Keratinocyte (primary cell): Measurements from ENCODE around the gene MUC5B. TPM values are rescaled to one million over a fixed set of nuclear protein-coding genes. Genes with fewer than 3 reads are reported as not detected.

Experiments
- DNase-seq: peaks from one replicate; pipeline ENCODE4 v3.0.0-alpha.2; 2011; ENCODE audit warnings: low read depth, missing footprints, low spot score
- FAIRE-seq: peaks from 2 replicates; lab custom pipeline; 2011; peaks lifted over from hg19 to GRCh38; lab: Jason Lieb, UNC
- H2AFZ ChIP-seq: 2 replicates; pipeline ENCODE4 v1.6.0; 2012; ENCODE audit warnings: low read length, control low read depth, inconsistent platforms; ENCODE audit not compliant: control insufficient read depth
- H3K27ac ChIP-seq: 2 replicates; pipeline ENCODE4 v1.5.1; 2011; ENCODE audit warnings: low read length; ENCODE audit not compliant: control insufficient read depth, insufficient read depth
- H3K27me3 ChIP-seq: 3 replicates; pipeline ENCODE4 v1.6.0; 2011; ENCODE audit warnings: low read length; ENCODE audit not compliant: control insufficient read depth, insufficient read depth; ENCODE audit errors: extremely low read depth
- H3K36me3 ChIP-seq, 2 experiments: 2 replicates in 1 of 2; 3 replicates in 1 of 2; pipeline ENCODE4 v1.5.1; 2011; ENCODE audit warnings: low read length in 2 of 2, mild to moderate bottlenecking in 1 of 2; ENCODE audit not compliant: control insufficient read depth in 2 of 2, insufficient read depth in 2 of 2; ENCODE audit errors: extremely low read depth in 1 of 2
- H3K4me1 ChIP-seq: 3 replicates; pipeline ENCODE4 v1.5.1; 2011; ENCODE audit warnings: low read length; ENCODE audit not compliant: control insufficient read depth, insufficient read depth; ENCODE audit errors: extremely low read depth
- H3K4me2 ChIP-seq: 3 replicates; pipeline ENCODE4 v1.6.0; 2011; ENCODE audit warnings: low read depth, low read length; ENCODE audit not compliant: control insufficient read depth, insufficient read depth; ENCODE audit errors: extremely low read depth
- H3K4me3 ChIP-seq, 3 experiments: fragments of 200-600 bp in 1 of 3; sonication (generic) in 1 of 3; 2 replicates in 2 of 3; 3 replicates in 1 of 3; pipeline ENCODE4 v1.5.1; 2011 to 2016; ENCODE audit warnings: low read length in 3 of 3, mild to moderate bottlenecking in 3 of 3, control low read depth in 2 of 3, inconsistent platforms in 1 of 3, low read depth in 1 of 3, mixed read lengths in 1 of 3, mixed run types in 1 of 3, moderate library complexity in 1 of 3; ENCODE audit not compliant: control insufficient read depth in 2 of 3, insufficient read depth in 2 of 3; ENCODE audit errors: extremely low read depth in 1 of 3
- H3K79me2 ChIP-seq: 2 replicates; pipeline ENCODE4 v1.6.0; 2012; ENCODE audit warnings: low read length; ENCODE audit not compliant: control insufficient read depth, insufficient read depth
- H3K9ac ChIP-seq: 3 replicates; pipeline ENCODE4 v1.6.0; 2011; ENCODE audit warnings: low read length; ENCODE audit not compliant: control insufficient read depth, insufficient read depth; ENCODE audit errors: extremely low read depth
- H3K9me1 ChIP-seq: 3 replicates; pipeline ENCODE4 v1.6.0; 2011; ENCODE audit warnings: low read length; ENCODE audit not compliant: control insufficient read depth, insufficient read depth; ENCODE audit errors: extremely low read depth
- H3K9me3 ChIP-seq: 2 replicates; pipeline ENCODE4 v1.5.1; 2012; ENCODE audit warnings: low read depth, low read length; ENCODE audit not compliant: control insufficient read depth
- H4K20me1 ChIP-seq: 3 replicates; pipeline ENCODE4 v1.6.0; 2011; ENCODE audit warnings: low read length; ENCODE audit not compliant: control insufficient read depth, insufficient read depth; ENCODE audit errors: extremely low read depth
- EZH2 ChIP-seq: IDR thresholded peaks from one replicate; pipeline ENCODE4 v1.6.1; 2012; ENCODE audit warnings: inconsistent platforms, mild to moderate bottlenecking, low read length, moderate library complexity
- dilution Hi-C: fragments of 300-500 bp; cut with MboI; formaldehyde crosslinking; loops from one replicate; pipeline ENCODE4 v1.7.0; 2020; ENCODE audit warnings: low sequenced_read_pairs; ENCODE audit not compliant: extremely low pct_ligation_motif_present
- polyA plus RNA-seq, 5 experiments: library from polyadenylated mRNA; depleted of rRNA in 3 of 5; stranded (reverse) in 3 of 5; stranded (forward) in 1 of 5; unstranded in 1 of 5; fragments of >200 nt; gene quantifications; 1 replicate in 1 of 5; 2 replicates in 3 of 5; 3 replicates in 1 of 5; pipeline versions ENCODE4 v1.2.1 to v1.2.3, GENCODE V29; 2011 to 2012; ENCODE audit warnings: missing spikeins in 2 of 5, low read depth in 1 of 5, low replicate concordance in 1 of 5
- TF ChIP-seq, protein P1 (sequence below), 3 experiments: IDR thresholded peaks in 1 of 3; conservative IDR thresholded peaks in 1 of 3; optimal IDR thresholded peaks in 1 of 3; 2 replicates in 2 of 3; 3 replicates in 1 of 3; pipeline versions ENCODE3 to v1.5.1; 2011; ENCODE audit warnings: low read length in 3 of 3, mild to moderate bottlenecking in 3 of 3, moderate library complexity in 2 of 3, control low read depth in 1 of 3, inconsistent platforms in 1 of 3; ENCODE audit not compliant: insufficient read depth in 2 of 3; ENCODE audit errors: extremely low read depth in 1 of 3

MUC5B gene
- polyA plus RNA-seq, 1 donor (not counting 4 experiments of a cell fraction or from before 2014, with no cell fraction given), result not detected

DNA sequence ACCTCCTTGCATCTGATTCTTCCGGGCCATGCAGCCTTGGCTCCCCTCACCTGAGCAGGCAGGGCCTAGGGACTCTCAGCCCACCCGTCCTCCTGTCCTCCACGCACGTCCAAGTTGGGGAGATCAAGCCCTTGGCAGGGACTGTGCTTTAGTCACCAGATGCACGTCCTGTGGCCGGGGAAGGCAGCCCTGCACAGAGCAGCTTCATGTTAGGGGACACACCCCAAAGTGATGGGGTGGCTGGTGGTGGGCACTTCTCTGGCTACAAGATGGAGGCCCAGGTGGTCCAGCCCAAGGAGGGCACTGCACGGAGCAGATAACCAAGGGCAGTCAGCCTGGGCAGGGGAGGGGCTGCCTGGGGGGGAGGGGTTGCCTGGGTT lies 1.2 kb downstream of the MUC5B start:
- H3K4me2 ChIP-seq, result no peak overlapping the region
- H3K9ac ChIP-seq, result no peak overlapping the region
- no peak overlapping the region for H2AFZ ChIP-seq
- H3K9me1 ChIP-seq, result no peaks in the 10 kb centered on the region
- H3K9me3 ChIP-seq, result no peaks in the 10 kb centered on the region
- no peak for DNase-seq
- FAIRE-seq, result no peak
- no peaks in the 10 kb centered on the region for H3K4me1 ChIP-seq
- TF ChIP-seq, protein P1, sequence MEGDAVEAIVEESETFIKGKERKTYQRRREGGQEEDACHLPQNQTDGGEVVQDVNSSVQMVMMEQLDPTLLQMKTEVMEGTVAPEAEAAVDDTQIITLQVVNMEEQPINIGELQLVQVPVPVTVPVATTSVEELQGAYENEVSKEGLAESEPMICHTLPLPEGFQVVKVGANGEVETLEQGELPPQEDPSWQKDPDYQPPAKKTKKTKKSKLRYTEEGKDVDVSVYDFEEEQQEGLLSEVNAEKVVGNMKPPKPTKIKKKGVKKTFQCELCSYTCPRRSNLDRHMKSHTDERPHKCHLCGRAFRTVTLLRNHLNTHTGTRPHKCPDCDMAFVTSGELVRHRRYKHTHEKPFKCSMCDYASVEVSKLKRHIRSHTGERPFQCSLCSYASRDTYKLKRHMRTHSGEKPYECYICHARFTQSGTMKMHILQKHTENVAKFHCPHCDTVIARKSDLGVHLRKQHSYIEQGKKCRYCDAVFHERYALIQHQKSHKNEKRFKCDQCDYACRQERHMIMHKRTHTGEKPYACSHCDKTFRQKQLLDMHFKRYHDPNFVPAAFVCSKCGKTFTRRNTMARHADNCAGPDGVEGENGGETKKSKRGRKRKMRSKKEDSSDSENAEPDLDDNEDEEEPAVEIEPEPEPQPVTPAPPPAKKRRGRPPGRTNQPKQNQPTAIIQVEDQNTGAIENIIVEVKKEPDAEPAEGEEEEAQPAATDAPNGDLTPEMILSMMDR (optimal IDR thresholded peaks at IDR 0.05 in 1 of 3, IDR thresholded peaks at IDR 0.05 in 1 of 3, conservative IDR thresholded peaks at IDR 0.05 in 1 of 3; ENCODE audit: extremely low read depth in 1 of 3, insufficient read depth in 2 of 3, low read length in 3 of 3), result no peak
- TF ChIP-seq EZH2, result no peak
- no peak overlapping the region for H3K4me3 ChIP-seq
- no peak overlapping the region for H3K27ac ChIP-seq
- no peaks in the 10 kb centered on the region for H3K36me3 ChIP-seq
- H3K27me3 ChIP-seq, result no peaks in the 10 kb centered on the region
- no peaks in the 10 kb centered on the region for H4K20me1 ChIP-seq
- dilution Hi-C loops, result no loop called here
- no peaks in the 10 kb centered on the region for H3K79me2 ChIP-seq

DNA sequence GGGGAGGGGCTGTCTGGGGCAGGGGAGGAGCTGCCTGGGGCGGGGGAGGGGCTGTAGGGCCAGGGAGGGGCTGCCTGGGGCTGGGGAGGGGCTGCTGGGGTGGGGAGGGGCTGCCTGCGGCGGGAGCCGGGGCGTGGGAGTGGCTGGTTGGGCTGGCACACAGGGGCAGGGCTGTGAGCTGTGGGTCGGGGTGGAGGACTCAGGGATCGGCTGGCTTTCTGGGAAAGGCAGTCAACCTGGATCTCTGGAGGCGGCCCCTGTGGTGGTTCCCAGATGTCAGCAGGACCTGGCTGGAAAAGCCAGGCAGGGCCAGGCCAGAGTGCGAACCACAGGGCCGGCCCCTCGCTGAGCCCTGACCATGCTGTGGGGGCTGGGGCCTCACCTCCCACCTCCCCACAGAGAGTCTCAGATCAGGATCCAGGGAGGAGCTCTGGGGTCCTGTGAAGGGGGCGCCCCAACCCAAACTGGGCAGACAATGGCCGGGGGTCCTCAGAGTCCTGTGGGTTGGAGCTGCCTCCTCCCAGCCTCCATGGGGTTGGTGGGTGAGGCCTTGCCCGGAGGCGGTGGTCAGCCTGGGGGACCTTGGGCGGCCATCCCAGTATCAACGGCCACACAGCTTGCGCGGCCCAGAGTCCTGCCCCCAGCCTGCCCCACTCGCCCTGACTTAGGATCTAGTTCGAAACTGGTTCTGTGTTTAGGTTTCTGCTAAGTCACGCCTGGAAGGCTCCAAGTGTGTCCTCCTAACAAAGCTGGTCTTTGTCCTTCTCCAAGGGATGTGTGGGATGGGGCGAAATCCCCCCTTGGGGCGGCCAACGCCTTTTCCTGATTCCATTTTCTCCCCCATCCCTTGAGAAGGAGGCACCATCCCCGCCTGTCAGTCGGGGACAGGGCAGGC lies 1.9 kb downstream of the MUC5B start:
- Histone ChIP-seq H3K27ac (no peak overlapping the region), H3K79me2 (no peaks in the 10 kb centered on the region), H3K9me3 (no peaks in the 10 kb centered on the region), H4K20me1 (no peaks in the 10 kb centered on the region), H3K27me3 (peaks cover 6% of the 10 kb centered on the region), H3K4me1 (no peaks in the 10 kb centered on the region), H2AFZ (no peak overlapping the region), H3K9me1 (no peaks in the 10 kb centered on the region), H3K4me3 (no peak overlapping the region), H3K36me3 (no peaks in the 10 kb centered on the region), H3K9ac (no peak overlapping the region), H3K4me2 (no peak overlapping the region)
- no peak for TF ChIP-seq EZH2
- TF ChIP-seq, protein P1 (optimal IDR thresholded peaks at IDR 0.05 in 1 of 3, IDR thresholded peaks at IDR 0.05 in 1 of 3, conservative IDR thresholded peaks at IDR 0.05 in 1 of 3; ENCODE audit: extremely low read depth in 1 of 3, insufficient read depth in 2 of 3, low read length in 3 of 3), result no peak
- DNase-seq, result no peak
- no peak for FAIRE-seq
- dilution Hi-C loops, result no loop called here
